ENCODE data around the gene FUBP1. TPM values are rescaled to one million over a fixed set of nuclear protein-coding genes. Genes with fewer than 3 reads are reported as not detected.
A peak's percentile ranks its signal among the peaks of the same experiment; 100 is the strongest.
"Not testable (repeated sequence)": the region's sequence is repeated elsewhere in the genome, so short reads cannot be mapped to it uniquely, and the experiment has no call there.

The FUBP1 gene
- total and polyA plus RNA-seq, 10 donors, result 52.5 to 196 (median 157) TPM

DNA sequence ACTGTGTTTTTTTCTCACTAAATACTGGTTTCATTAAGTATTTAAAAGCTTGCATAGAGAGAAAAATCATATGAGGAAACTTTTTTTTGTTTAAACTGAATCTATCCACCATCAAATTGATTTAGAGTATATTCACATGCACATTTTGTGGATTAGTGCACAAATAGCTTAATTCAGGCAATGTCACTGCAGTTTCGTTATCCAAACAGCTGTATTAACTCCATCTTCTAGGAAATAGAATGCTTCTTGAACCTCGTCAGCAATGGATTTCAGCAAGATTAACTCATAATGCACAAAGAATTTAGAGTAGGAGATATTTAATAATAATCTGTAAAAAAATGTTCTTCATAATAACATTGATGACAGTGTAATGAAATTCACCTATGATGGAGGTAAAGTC, 52.9 kb downstream of the FUBP1 start:
- Histone ChIP-seq H3K36me3 (peaks cover 0 to 8% (median 0%) of the 10 kb centered on the region in 6 donors), H3K4me1 (peaks cover 0 to 21% (median 10%) of the 10 kb centered on the region in 6 donors), H3K27ac (peak overlapping the region in 6 of 8 donors; percentile 48 to 67 (median 58)), H3K9me3 (no peaks in the 10 kb centered on the region), H3K27me3 (replicated peaks in 1 of 7) (no peaks in the 10 kb centered on the region), H3K4me3 (peak overlapping the region in 7 of 8 donors; percentile 2 to 63 (median 17))
- WGBS, 5 donors, result 60 to 73% (median 68%) methylated on average over 2 of the region's 2 CpGs
- DNase-seq, result no peak
- TF ChIP-seq, protein P1, sequence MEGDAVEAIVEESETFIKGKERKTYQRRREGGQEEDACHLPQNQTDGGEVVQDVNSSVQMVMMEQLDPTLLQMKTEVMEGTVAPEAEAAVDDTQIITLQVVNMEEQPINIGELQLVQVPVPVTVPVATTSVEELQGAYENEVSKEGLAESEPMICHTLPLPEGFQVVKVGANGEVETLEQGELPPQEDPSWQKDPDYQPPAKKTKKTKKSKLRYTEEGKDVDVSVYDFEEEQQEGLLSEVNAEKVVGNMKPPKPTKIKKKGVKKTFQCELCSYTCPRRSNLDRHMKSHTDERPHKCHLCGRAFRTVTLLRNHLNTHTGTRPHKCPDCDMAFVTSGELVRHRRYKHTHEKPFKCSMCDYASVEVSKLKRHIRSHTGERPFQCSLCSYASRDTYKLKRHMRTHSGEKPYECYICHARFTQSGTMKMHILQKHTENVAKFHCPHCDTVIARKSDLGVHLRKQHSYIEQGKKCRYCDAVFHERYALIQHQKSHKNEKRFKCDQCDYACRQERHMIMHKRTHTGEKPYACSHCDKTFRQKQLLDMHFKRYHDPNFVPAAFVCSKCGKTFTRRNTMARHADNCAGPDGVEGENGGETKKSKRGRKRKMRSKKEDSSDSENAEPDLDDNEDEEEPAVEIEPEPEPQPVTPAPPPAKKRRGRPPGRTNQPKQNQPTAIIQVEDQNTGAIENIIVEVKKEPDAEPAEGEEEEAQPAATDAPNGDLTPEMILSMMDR (IDR thresholded peaks at IDR 0.05 in 8 of 11, conservative IDR thresholded peaks at IDR 0.05 in 3 of 11), result no peak
- TF ChIP-seq POLR2A (IDR thresholded peaks at IDR 0.05), result no peak
- no peak for TF ChIP-seq POLR2AphosphoS5 (IDR thresholded peaks at IDR 0.05)
- intact Hi-C loops (cut with DNase I; ENCODE audit: low total_unique reads), result no loop called here

DNA sequence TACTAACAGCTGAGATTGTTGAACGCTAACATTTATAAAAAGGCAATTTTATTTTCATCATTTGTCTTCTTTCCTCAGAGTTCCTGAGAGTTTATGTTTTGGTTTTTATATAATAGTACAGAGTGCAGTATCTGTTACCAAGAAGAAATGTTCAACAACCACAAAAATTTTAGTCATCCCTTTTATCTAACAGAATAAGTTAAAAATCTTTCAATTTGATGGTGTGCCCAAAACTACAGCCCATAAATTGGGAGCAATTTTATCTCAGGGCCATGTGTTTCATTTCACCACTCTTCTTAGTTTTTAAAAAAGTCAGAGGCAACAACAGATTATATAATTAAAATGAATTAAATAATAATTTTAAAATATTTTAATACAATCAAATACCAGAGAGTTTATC, 53.4 kb downstream of the FUBP1 start:
- no peak for DNase-seq
- H3K36me3 ChIP-seq, result peaks cover 0 to 8% (median 0%) of the 10 kb centered on the region in 6 donors
- H3K4me3 ChIP-seq, result no peak overlapping the region
- TF ChIP-seq POLR2A (IDR thresholded peaks at IDR 0.05), result no peak
- H3K27ac ChIP-seq, result no peak overlapping the region
- H3K4me1 ChIP-seq, result peaks cover 0 to 21% (median 10%) of the 10 kb centered on the region in 6 donors
- H3K9me3 ChIP-seq, result no peaks in the 10 kb centered on the region
- no peaks in the 10 kb centered on the region for H3K27me3 ChIP-seq (replicated peaks in 1 of 7)
- intact Hi-C loops (cut with DNase I; ENCODE audit: low total_unique reads), result no loop called here
- 70 to 91% (median 86%) methylated on average over 1 of the region's 1 CpG for WGBS, 5 donors

DNA sequence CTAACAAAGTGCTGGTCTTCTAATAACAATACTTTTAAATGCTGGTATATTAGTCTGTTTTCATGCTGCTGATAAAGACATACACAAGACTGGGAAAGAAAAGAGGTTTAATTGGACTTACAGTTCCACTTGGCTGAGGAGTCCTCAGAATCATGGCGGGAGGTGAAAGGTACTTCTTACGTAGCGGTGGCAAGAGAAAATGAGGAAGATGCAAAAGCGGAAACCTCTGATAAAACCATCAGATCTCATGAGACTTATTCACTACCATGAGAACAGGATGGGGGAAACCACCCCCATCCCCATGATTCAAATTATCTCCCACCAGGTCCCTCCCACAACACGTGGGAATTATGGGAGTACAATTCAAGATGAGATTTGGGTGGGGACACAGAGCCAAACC, 60.0 kb downstream of the FUBP1 start:
- H3K27me3 ChIP-seq (replicated peaks in 1 of 7); H3K9me3 ChIP-seq; H3K4me1 ChIP-seq; H3K4me3 ChIP-seq; H3K27ac ChIP-seq; intact Hi-C loops (cut with DNase I; ENCODE audit: low total_unique reads); DNase-seq: not testable (repeated sequence)
- peaks cover 0 to 14% (median 0%) of the 10 kb centered on the region in 6 donors for H3K36me3 ChIP-seq
- 81 to 98% (median 90%) methylated on average over 5 of the region's 5 CpGs for WGBS, 5 donors

DNA sequence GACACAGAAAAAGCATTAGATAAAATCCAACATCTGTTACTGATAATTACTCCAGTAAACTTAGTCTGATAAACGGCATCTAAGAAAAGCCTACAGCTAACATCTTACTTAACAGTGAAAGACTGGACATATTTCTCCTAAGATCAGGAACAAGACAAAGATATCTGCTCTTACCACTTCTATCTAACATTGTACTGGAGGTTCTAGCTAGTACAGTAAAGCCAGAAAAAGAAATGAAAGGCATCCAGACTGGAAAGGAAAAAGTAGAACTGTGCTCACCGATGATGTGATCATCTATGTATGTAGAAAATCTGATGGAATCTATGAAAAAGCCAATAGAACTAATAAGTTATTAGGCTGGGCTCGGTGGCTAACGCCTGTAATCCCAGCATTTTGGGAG, 68.8 kb downstream of the FUBP1 start:
- H3K36me3 ChIP-seq, result no peaks in the 10 kb centered on the region
- no peaks in the 10 kb centered on the region for H3K4me1 ChIP-seq
- DNase-seq, result no peak
- intact Hi-C loops (cut with DNase I; ENCODE audit: low total_unique reads), result no loop called here
- TF ChIP-seq POLR2AphosphoS5 (IDR thresholded peaks at IDR 0.05), result no peak
- TF ChIP-seq, protein P1 (IDR thresholded peaks at IDR 0.05 in 8 of 11, conservative IDR thresholded peaks at IDR 0.05 in 3 of 11), result no peak
- no peak for TF ChIP-seq POLR2A (IDR thresholded peaks at IDR 0.05)
- H3K27ac ChIP-seq, result no peak overlapping the region
- no peaks in the 10 kb centered on the region for H3K9me3 ChIP-seq
- H3K4me3 ChIP-seq, result no peak overlapping the region
- H3K27me3 ChIP-seq (replicated peaks in 1 of 7), result no peaks in the 10 kb centered on the region
- WGBS, 5 donors, result 94 to 99% (median 95%) methylated on average over 4 of the region's 4 CpGs

DNA sequence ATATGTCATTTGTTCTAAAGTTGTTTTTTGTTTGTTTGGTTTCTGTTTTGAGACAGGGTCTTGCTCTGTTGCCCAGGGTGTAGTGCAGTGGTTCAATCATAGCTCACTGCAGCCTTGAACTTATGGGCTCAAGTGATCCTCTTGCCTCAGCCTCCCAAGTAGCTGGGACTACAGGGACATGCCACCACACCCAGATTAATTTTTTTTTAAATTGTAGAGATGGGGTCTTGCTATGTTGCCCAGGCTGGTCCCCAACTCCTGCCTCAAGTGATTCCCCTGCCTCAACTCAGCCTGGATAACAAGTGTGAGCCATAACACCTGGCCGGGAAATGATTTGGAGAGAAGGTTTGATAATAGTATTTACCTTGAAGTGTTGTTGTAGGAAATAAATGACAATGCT, 72.2 kb downstream of the FUBP1 start:
- H3K9me3 ChIP-seq, result no peaks in the 10 kb centered on the region
- H3K27me3 ChIP-seq (replicated peaks in 1 of 7), result no peaks in the 10 kb centered on the region
- no peak overlapping the region for H3K27ac ChIP-seq
- no peaks in the 10 kb centered on the region for H3K36me3 ChIP-seq
- no peak for DNase-seq
- WGBS, 5 donors, result 79 to 97% (median 93%) methylated on average over 1 of the region's 1 CpG
- intact Hi-C loops (cut with DNase I; ENCODE audit: low total_unique reads), result no loop called here
- no peaks in the 10 kb centered on the region for H3K4me1 ChIP-seq
- TF ChIP-seq POLR2A (IDR thresholded peaks at IDR 0.05) (no peak), POLR2AphosphoS5 (IDR thresholded peaks at IDR 0.05) (no peak)
- TF ChIP-seq, protein P1 (IDR thresholded peaks at IDR 0.05 in 8 of 11, conservative IDR thresholded peaks at IDR 0.05 in 3 of 11), result no peak
- no peak overlapping the region for H3K4me3 ChIP-seq

All from spleen (tissue), 11 donors.